HEK293 (cell line): Measurements from ENCODE around the gene REX1BD.

Source experiments
- TCF7L2 ChIP-seq: IDR thresholded peaks from 2 replicates; pipeline ENCODE4 v1.6.1; 2011; ENCODE audit warnings: low read depth, mild to moderate bottlenecking, inconsistent platforms, low read length, moderate library complexity, borderline replicate concordance
- TRIM28 ChIP-seq: IDR thresholded peaks from 2 replicates; pipeline ENCODE4 v1.6.1; 2011; ENCODE audit warnings: low read length, control low read depth, borderline replicate concordance
- ZNF184 ChIP-seq: fragments of 450-650 bp; IDR thresholded peaks from 2 replicates; pipeline ENCODE4 v1.5.1; 2018; ENCODE audit warnings: missing biosample characterization, mild to moderate bottlenecking, missing genetic modification characterization
- ZNF19 ChIP-seq: fragments of 450-650 bp; formaldehyde crosslinking; IDR thresholded peaks from 2 replicates; pipeline ENCODE4; 2016; ENCODE audit warnings: missing biosample characterization, missing genetic modification characterization, low read depth
- ZNF214 ChIP-seq: fragments of 450-650 bp; formaldehyde crosslinking; IDR thresholded peaks from 2 replicates; pipeline ENCODE4 v1.5.1; 2017; ENCODE audit warnings: missing biosample characterization, mild to moderate bottlenecking, missing genetic modification characterization, borderline replicate concordance
- ZNF341 ChIP-seq: fragments of 450-650 bp; formaldehyde crosslinking; IDR thresholded peaks from 2 replicates; pipeline ENCODE4; 2016; ENCODE audit warnings: low read depth, missing biosample characterization, missing genetic modification characterization
- ZNF514 ChIP-seq: fragments of 450-650 bp; formaldehyde crosslinking; IDR thresholded peaks from 2 replicates; pipeline ENCODE4 v1.5.1; 2016; ENCODE audit warnings: missing biosample characterization, missing genetic modification characterization
- ZNF664 ChIP-seq: fragments of 450-650 bp; formaldehyde crosslinking; IDR thresholded peaks from 2 replicates; pipeline ENCODE4 v1.5.1; 2016; ENCODE audit warnings: missing biosample characterization, missing genetic modification characterization
- TF ChIP-seq, protein P1 (sequence below): fragments of 450-650 bp; formaldehyde crosslinking; IDR thresholded peaks from 2 replicates; pipeline ENCODE4 v1.5.1; 2016; ENCODE audit warnings: missing biosample characterization, missing genetic modification characterization
- TF ChIP-seq, protein P2 (sequence below): fragments of 450-650 bp; formaldehyde crosslinking; conservative IDR thresholded peaks from 2 replicates; pipeline ENCODE4 v1.5.1; 2016; ENCODE audit warnings: low read depth, missing biosample characterization, missing genetic modification characterization
- TF ChIP-seq, protein P3 (sequence below): fragments of 450-650 bp; formaldehyde crosslinking; IDR thresholded peaks from 2 replicates; pipeline ENCODE4 v1.5.1; 2016; ENCODE audit warnings: missing biosample characterization, missing genetic modification characterization
- TF ChIP-seq, protein P4 (sequence below): fragments of 450-650 bp; formaldehyde crosslinking; conservative IDR thresholded peaks from 2 replicates; pipeline ENCODE4 v1.5.1; 2016; ENCODE audit warnings: low read depth, missing biosample characterization, missing genetic modification characterization

DNA sequence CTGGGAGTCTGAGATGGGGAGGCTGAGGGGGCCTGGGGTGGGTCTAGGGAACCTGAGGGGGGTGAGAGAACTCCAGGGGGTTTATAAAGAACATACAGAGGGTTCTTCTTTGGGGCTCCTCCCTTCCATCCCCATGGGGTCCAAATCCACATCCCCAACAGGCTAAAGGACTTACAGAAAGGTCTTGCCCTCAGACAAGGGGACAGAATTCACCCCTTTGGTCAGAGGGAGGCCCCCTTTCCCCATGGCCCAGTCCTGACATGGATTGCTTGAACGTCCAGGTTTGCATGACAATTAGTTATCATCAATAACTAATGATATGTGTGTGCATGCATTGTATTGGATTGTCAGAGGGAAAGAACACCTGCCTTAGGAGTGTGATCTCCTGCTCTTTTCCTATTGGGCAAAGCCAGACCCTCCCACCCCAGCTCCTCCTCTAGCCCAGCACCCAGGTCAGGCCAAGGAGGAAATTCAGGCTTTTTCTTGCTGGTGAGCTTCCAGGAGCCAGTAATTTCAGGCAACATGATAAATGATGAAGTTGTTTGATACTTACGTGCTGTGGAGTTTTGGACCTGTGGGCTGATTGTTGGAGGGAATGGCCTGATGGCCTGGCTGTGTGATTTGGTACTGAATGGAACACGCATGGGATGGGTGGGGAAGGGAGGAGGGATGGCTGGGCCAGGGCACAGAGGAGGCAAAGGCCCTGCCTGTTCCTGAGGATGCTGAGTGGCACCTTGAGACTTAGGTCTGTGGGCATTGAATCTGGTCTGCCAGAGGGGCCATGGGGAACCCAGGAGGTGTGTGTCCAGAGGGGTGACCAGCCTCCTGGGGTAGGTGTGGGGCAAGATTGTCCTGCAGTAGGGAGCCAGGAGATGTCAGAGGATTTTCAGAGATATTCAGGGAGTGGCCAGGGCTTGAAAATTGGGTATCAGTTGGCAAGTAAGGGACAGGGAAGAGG, 49.4 kb downstream of the REX1BD start:
- no peak for TF ChIP-seq ZNF514 (tag by site-specific recombination)
- TF ChIP-seq ZNF19 (tag by site-specific recombination), result no peak
- TF ChIP-seq, protein P1, sequence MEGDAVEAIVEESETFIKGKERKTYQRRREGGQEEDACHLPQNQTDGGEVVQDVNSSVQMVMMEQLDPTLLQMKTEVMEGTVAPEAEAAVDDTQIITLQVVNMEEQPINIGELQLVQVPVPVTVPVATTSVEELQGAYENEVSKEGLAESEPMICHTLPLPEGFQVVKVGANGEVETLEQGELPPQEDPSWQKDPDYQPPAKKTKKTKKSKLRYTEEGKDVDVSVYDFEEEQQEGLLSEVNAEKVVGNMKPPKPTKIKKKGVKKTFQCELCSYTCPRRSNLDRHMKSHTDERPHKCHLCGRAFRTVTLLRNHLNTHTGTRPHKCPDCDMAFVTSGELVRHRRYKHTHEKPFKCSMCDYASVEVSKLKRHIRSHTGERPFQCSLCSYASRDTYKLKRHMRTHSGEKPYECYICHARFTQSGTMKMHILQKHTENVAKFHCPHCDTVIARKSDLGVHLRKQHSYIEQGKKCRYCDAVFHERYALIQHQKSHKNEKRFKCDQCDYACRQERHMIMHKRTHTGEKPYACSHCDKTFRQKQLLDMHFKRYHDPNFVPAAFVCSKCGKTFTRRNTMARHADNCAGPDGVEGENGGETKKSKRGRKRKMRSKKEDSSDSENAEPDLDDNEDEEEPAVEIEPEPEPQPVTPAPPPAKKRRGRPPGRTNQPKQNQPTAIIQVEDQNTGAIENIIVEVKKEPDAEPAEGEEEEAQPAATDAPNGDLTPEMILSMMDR (tag by site-specific recombination), result no peak
- TF ChIP-seq, protein P2, sequence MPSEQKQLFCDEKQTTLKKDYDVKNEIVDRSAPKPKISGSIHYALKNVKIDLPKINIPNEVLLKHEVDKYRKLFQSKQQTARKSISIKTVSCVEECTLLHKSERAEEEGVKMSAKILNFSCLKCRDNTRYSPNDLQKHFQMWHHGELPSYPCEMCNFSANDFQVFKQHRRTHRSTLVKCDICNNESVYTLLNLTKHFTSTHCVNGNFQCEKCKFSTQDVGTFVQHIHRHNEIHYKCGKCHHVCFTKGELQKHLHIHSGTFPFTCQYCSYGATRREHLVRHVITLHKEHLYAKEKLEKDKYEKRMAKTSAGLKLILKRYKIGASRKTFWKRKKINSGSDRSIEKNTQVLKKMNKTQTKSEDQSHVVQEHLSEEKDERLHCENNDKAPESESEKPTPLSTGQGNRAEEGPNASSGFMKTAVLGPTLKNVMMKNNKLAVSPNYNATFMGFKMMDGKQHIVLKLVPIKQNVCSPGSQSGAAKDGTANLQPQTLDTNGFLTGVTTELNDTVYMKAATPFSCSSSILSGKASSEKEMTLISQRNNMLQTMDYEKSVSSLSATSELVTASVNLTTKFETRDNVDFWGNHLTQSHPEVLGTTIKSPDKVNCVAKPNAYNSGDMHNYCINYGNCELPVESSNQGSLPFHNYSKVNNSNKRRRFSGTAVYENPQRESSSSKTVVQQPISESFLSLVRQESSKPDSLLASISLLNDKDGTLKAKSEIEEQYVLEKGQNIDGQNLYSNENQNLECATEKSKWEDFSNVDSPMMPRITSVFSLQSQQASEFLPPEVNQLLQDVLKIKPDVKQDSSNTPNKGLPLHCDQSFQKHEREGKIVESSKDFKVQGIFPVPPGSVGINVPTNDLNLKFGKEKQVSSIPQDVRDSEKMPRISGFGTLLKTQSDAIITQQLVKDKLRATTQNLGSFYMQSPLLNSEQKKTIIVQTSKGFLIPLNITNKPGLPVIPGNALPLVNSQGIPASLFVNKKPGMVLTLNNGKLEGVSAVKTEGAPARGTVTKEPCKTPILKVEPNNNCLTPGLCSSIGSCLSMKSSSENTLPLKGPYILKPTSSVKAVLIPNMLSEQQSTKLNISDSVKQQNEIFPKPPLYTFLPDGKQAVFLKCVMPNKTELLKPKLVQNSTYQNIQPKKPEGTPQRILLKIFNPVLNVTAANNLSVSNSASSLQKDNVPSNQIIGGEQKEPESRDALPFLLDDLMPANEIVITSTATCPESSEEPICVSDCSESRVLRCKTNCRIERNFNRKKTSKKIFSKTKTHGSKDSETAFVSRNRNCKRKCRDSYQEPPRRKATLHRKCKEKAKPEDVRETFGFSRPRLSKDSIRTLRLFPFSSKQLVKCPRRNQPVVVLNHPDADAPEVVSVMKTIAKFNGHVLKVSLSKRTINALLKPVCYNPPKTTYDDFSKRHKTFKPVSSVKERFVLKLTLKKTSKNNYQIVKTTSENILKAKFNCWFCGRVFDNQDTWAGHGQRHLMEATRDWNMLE, result no peak
- TF ChIP-seq ZNF341 (tag by site-specific recombination), result no peak
- TF ChIP-seq, protein P3, sequence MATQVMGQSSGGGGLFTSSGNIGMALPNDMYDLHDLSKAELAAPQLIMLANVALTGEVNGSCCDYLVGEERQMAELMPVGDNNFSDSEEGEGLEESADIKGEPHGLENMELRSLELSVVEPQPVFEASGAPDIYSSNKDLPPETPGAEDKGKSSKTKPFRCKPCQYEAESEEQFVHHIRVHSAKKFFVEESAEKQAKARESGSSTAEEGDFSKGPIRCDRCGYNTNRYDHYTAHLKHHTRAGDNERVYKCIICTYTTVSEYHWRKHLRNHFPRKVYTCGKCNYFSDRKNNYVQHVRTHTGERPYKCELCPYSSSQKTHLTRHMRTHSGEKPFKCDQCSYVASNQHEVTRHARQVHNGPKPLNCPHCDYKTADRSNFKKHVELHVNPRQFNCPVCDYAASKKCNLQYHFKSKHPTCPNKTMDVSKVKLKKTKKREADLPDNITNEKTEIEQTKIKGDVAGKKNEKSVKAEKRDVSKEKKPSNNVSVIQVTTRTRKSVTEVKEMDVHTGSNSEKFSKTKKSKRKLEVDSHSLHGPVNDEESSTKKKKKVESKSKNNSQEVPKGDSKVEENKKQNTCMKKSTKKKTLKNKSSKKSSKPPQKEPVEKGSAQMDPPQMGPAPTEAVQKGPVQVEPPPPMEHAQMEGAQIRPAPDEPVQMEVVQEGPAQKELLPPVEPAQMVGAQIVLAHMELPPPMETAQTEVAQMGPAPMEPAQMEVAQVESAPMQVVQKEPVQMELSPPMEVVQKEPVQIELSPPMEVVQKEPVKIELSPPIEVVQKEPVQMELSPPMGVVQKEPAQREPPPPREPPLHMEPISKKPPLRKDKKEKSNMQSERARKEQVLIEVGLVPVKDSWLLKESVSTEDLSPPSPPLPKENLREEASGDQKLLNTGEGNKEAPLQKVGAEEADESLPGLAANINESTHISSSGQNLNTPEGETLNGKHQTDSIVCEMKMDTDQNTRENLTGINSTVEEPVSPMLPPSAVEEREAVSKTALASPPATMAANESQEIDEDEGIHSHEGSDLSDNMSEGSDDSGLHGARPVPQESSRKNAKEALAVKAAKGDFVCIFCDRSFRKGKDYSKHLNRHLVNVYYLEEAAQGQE, result no peak
- no peak for TF ChIP-seq TCF7L2
- no peak for TF ChIP-seq TRIM28
- TF ChIP-seq ZNF214, result no peak
- TF ChIP-seq, protein P4, sequence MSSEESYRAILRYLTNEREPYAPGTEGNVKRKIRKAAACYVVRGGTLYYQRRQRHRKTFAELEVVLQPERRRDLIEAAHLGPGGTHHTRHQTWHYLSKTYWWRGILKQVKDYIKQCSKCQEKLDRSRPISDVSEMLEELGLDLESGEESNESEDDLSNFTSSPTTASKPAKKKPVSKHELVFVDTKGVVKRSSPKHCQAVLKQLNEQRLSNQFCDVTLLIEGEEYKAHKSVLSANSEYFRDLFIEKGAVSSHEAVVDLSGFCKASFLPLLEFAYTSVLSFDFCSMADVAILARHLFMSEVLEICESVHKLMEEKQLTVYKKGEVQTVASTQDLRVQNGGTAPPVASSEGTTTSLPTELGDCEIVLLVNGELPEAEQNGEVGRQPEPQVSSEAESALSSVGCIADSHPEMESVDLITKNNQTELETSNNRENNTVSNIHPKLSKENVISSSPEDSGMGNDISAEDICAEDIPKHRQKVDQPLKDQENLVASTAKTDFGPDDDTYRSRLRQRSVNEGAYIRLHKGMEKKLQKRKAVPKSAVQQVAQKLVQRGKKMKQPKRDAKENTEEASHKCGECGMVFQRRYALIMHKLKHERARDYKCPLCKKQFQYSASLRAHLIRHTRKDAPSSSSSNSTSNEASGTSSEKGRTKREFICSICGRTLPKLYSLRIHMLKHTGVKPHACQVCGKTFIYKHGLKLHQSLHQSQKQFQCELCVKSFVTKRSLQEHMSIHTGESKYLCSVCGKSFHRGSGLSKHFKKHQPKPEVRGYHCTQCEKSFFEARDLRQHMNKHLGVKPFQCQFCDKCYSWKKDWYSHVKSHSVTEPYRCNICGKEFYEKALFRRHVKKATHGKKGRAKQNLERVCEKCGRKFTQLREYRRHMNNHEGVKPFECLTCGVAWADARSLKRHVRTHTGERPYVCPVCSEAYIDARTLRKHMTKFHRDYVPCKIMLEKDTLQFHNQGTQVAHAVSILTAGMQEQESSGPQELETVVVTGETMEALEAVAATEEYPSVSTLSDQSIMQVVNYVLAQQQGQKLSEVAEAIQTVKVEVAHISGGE (tag by site-specific recombination), result no peak
- no peak for TF ChIP-seq ZNF664
- TF ChIP-seq ZNF184 (tag by site-specific recombination), result no peak
